Uterus (tissue), 4 donors: ENCODE data around the gene CHCHD3. TPM values are rescaled to one million over a fixed set of nuclear protein-coding genes. Genes with fewer than 3 reads are reported as not detected.

Experiments used
- DNase-seq, 2 donors: peaks; one replicate each; pipeline ENCODE4 v3.0.0-alpha.2; 2019 to 2020
- H3K27ac ChIP-seq, 2 donors: fragments of 200-600 bp; sonication (generic); 1 replicate in 1 of 2; 2 replicates in 1 of 2; pipeline ENCODE4 v1.5.1; 2016 to 2018
- H3K27me3 ChIP-seq, 2 donors: fragments of 200-600 bp; sonication (generic); one replicate each; pipeline ENCODE4 v1.5.1; 2018 to 2019; ENCODE audit warnings: control low read depth in 1 of 2
- H3K36me3 ChIP-seq, 2 donors: fragments of 200-600 bp; sonication (generic); one replicate each; pipeline ENCODE4 v1.5.1; 2019; ENCODE audit warnings: control low read depth in 1 of 2
- H3K4me1 ChIP-seq, 2 donors: fragments of 200-600 bp; sonication (generic); one replicate each; pipeline ENCODE4 v1.5.1; 2018 to 2019; ENCODE audit warnings: control low read depth in 1 of 2
- H3K4me3 ChIP-seq, 2 donors: fragments of 200-600 bp; sonication (generic); 1 replicate in 1 of 2; 2 replicates in 1 of 2; pipeline ENCODE4 v1.5.1; 2018 to 2019; ENCODE audit warnings: mild to moderate bottlenecking in 1 of 2
- H3K9me3 ChIP-seq, 2 donors: fragments of 200-600 bp; sonication (generic); one replicate each; pipeline ENCODE4 v1.5.1; 2019; ENCODE audit warnings: control low read depth in 1 of 2
- POLR2A ChIP-seq, 2 donors: fragments of 450-650 bp; IDR thresholded peaks; one replicate each; pipeline ENCODE4 v1.6.1; 2016; ENCODE audit warnings: antibody characterized with exemption in 2 of 2, mild to moderate bottlenecking in 1 of 2, moderate library complexity in 1 of 2
- intact Hi-C: fragments of 100-400 bp; cut with DNase I; formaldehyde crosslinking; loops from one replicate; pipeline ENCODE4 v1.15.1; 2023; ENCODE audit warnings: low total_unique reads
- total RNA-seq, 4 donors: library from RNA; depleted of rRNA in 3 of 4; stranded (reverse); fragments of >200 nt in 3 of 4; gene quantifications; one replicate each; pipeline versions ENCODE4 v1.1.0 to v1.2.4, GENCODE V29; 2014 to 2023
- TF ChIP-seq, protein P1 (sequence below), 4 experiments: fragments of 200-600 bp in 2 of 4; fragments of 450-650 bp in 2 of 4; sonication (generic) in 2 of 4; IDR thresholded peaks; one replicate each; pipeline ENCODE4 v1.5.1; 2016 to 2019; ENCODE audit warnings: antibody characterized with exemption in 4 of 4, mild to moderate bottlenecking in 2 of 4, moderate library complexity in 1 of 4
- donor health status: DM: yes; HTN: yes; CAD: no.

Gene CHCHD3
- total RNA-seq, 4 donors from 2014 or later: 43.5 to 61.0 (median 47.6) TPM

DNA sequence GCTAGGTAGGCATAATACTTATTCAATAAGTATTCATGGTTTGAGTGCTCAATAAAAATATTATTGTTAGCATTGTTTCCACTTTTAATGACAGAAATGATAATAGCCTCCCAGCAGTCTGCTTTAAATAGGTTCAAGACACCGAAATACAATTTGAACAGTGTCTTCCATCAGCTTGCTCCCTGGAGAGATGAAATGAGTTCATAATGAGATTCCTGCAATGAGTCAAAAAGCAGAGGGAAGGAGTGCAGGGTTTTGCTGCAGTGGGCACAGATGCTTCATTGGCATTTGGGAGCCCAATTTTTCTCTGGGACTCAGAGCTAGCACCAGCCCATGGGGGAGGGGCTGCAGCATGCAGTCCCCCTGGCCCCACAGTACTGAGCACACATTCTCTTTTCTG is 32.6 kb upstream of the CHCHD3 start:
- no peak overlapping the region for H3K4me3 ChIP-seq
- no peak overlapping the region for H3K27ac ChIP-seq
- intact Hi-C loops: no loop called here
- H3K27me3 ChIP-seq: no peaks in the 10 kb centered on the region
- no peak for DNase-seq
- no peaks in the 10 kb centered on the region for H3K9me3 ChIP-seq
- H3K4me1 ChIP-seq: no peaks in the 10 kb centered on the region
- no peak for TF ChIP-seq POLR2A (IDR thresholded peaks at IDR 0.05)
- TF ChIP-seq, protein P1, sequence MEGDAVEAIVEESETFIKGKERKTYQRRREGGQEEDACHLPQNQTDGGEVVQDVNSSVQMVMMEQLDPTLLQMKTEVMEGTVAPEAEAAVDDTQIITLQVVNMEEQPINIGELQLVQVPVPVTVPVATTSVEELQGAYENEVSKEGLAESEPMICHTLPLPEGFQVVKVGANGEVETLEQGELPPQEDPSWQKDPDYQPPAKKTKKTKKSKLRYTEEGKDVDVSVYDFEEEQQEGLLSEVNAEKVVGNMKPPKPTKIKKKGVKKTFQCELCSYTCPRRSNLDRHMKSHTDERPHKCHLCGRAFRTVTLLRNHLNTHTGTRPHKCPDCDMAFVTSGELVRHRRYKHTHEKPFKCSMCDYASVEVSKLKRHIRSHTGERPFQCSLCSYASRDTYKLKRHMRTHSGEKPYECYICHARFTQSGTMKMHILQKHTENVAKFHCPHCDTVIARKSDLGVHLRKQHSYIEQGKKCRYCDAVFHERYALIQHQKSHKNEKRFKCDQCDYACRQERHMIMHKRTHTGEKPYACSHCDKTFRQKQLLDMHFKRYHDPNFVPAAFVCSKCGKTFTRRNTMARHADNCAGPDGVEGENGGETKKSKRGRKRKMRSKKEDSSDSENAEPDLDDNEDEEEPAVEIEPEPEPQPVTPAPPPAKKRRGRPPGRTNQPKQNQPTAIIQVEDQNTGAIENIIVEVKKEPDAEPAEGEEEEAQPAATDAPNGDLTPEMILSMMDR (IDR thresholded peaks at IDR 0.05): no peak
- H3K36me3 ChIP-seq: no peaks in the 10 kb centered on the region

GRCh38 chr7:133112976-133113375 is 31.1 kb upstream of the CHCHD3 start:
- no peak for DNase-seq
- H3K9me3 ChIP-seq: no peaks in the 10 kb centered on the region
- H3K36me3 ChIP-seq: no peaks in the 10 kb centered on the region
- intact Hi-C loops: no loop called here
- no peaks in the 10 kb centered on the region for H3K4me1 ChIP-seq
- TF ChIP-seq, protein P1 (IDR thresholded peaks at IDR 0.05): no peak
- no peak for TF ChIP-seq POLR2A (IDR thresholded peaks at IDR 0.05)
- H3K27ac ChIP-seq: no peak overlapping the region
- no peak overlapping the region for H3K4me3 ChIP-seq
- H3K27me3 ChIP-seq: no peaks in the 10 kb centered on the region

DNA sequence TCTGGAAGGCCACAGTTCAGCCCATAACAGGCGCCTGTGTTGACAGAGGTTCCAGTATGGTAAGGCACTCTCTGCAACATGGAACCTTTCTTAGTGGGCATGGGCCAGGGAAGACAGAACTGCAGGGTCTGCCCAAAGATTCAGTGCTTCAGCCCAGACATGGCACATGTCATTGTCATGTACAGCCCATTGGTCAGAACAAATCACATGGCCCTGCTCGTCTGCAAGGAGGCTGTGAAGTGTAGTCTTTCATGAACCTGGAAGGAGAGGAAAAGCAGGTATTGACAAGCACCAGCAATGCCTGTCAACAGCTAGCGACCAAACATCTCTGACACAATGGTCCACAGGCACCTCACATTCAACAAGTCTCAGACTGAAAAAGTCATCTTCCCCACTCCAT is 30.4 kb upstream of the CHCHD3 start:
- Histone ChIP-seq H3K4me3 (no peak overlapping the region), H3K27ac (no peak overlapping the region), H3K4me1 (no peaks in the 10 kb centered on the region), H3K27me3 (no peaks in the 10 kb centered on the region), H3K9me3 (no peaks in the 10 kb centered on the region), H3K36me3 (no peaks in the 10 kb centered on the region)
- TF ChIP-seq POLR2A (IDR thresholded peaks at IDR 0.05): no peak
- TF ChIP-seq, protein P1 (IDR thresholded peaks at IDR 0.05): no peak
- intact Hi-C loops: no loop called here
- DNase-seq: no peak

GRCh38 chr7:133110312-133110711 is 28.4 kb upstream of the CHCHD3 start:
- intact Hi-C loops: no loop called here
- no peaks in the 10 kb centered on the region for H3K9me3 ChIP-seq
- H3K4me3 ChIP-seq: no peak overlapping the region
- no peak overlapping the region for H3K27ac ChIP-seq
- TF ChIP-seq, protein P1 (IDR thresholded peaks at IDR 0.05): no peak
- no peak for TF ChIP-seq POLR2A (IDR thresholded peaks at IDR 0.05)
- no peaks in the 10 kb centered on the region for H3K36me3 ChIP-seq
- no peaks in the 10 kb centered on the region for H3K27me3 ChIP-seq
- no peak for DNase-seq
- no peaks in the 10 kb centered on the region for H3K4me1 ChIP-seq

DNA sequence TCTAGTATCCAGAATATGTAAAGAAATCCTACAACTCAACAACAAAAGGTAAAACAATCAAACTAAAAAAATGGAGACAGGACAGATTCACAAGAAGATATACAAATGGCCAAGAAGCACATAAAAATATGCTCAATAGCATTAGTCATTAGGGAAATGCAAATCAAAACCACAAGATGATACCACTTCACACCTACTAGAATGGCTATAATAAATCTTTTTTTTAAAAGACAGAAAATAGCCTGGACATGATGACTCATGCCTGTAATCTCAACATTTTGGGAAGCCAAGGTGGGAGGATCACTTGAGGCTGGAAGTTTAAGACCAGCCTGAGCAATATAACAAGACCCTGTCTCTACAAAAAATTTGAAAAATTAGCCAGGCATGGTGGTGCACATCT is 27.9 kb upstream of the CHCHD3 start:
- H3K27me3 ChIP-seq: no peaks in the 10 kb centered on the region
- H3K27ac ChIP-seq: no peak overlapping the region
- H3K36me3 ChIP-seq: no peaks in the 10 kb centered on the region
- DNase-seq: no peak
- intact Hi-C loops: no loop called here
- no peak for TF ChIP-seq POLR2A (IDR thresholded peaks at IDR 0.05)
- TF ChIP-seq, protein P1 (IDR thresholded peaks at IDR 0.05): no peak
- no peaks in the 10 kb centered on the region for H3K9me3 ChIP-seq
- H3K4me3 ChIP-seq: no peak overlapping the region
- H3K4me1 ChIP-seq: no peaks in the 10 kb centered on the region
